GM13977 (cell line): Measurements from ENCODE around the gene RHCG.

Experiments used
- DNase-seq: peaks from one replicate; pipeline ENCODE4 v3.0.0; 2012; ENCODE audit warnings: low spot score
- CTCF ChIP-seq: IDR thresholded peaks from 2 replicates; pipeline ENCODE4 v1.5.1; 2012; ENCODE audit warnings: mild to moderate bottlenecking, control low read depth; ENCODE audit not compliant: insufficient read depth; ENCODE audit errors: extremely low read depth, missing control alignments
- in situ Hi-C: fragments of 300-500 bp; cut with MboI; formaldehyde crosslinking; loops from one replicate; pipeline ENCODE4 v1.12.0; 2022; ENCODE audit warnings: low sequenced_read_pairs, low pct_unique_long_range_greater_than_20kb, mixed read lengths, inconsistent platforms; ENCODE audit not compliant: unreplicated experiment

The RHCG gene

GRCh38 chr15:89521605-89522004, 25.2 kb upstream of the RHCG start:
- in situ Hi-C loops: no loop called here
- no peak for TF ChIP-seq CTCF
- no peak for DNase-seq

GRCh38 chr15:89515477-89515876, 19.1 kb upstream of the RHCG start:
- no peak for TF ChIP-seq CTCF
- in situ Hi-C loops: no loop called here
- no peak for DNase-seq

- no peak for DNase-seq
- in situ Hi-C loops: no loop called here
- TF ChIP-seq CTCF: no peak
These were observed 18.4 kb upstream of the RHCG start for GRCh38 chr15:89514596-89515406.

- in situ Hi-C loops: no loop called here
- no peak for DNase-seq
- TF ChIP-seq CTCF: no peak
These were observed 17.8 kb upstream of the RHCG start for GRCh38 chr15:89514186-89514585.

GRCh38 chr15:89513284-89513683, 16.9 kb upstream of the RHCG start:
- DNase-seq: no peak
- no peak for TF ChIP-seq CTCF
- in situ Hi-C loops: no loop called here

- TF ChIP-seq CTCF: no peak
- in situ Hi-C loops: no loop called here
- DNase-seq: no peak
These were observed 16.2 kb upstream of the RHCG start for GRCh38 chr15:89512631-89513030.
